GM23338 (cell line): ENCODE measurements around the gene KIF25. TPM values are rescaled to one million over a fixed set of nuclear protein-coding genes. Genes with fewer than 3 reads are reported as not detected.

Experiments used
- ATAC-seq: fragments of 200-7000 bp; cut with Tn5 transposase; 3 replicates; pipeline ENCODE4 v1.9.1; 2020
- DNase-seq: peaks from one replicate; pipeline ENCODE4 v3.0.0-alpha.2; 2015; ENCODE audit warnings: low spot score
- H2AFZ ChIP-seq: fragments of 200-600 bp; sonication (generic); 2 replicates; pipeline ENCODE4 v1.8.0; 2016; ENCODE audit warnings: antibody characterized with exemption, mild to moderate bottlenecking, moderate library complexity
- H3F3A ChIP-seq: fragments of 200-600 bp; sonication (generic); replicated peaks from 2 replicates; pipeline ENCODE4 v1.8.0; 2017; ENCODE audit warnings: antibody characterized with exemption, mixed run types, low read depth
- H3K27ac ChIP-seq: fragments of 200-600 bp; sonication (generic); 2 replicates; pipeline ENCODE4 v1.6.1; 2016; ENCODE audit warnings: low read depth
- H3K27me3 ChIP-seq: fragments of 200-600 bp; sonication (generic); 2 replicates; pipeline ENCODE4 v1.8.0; 2016; ENCODE audit warnings: mild to moderate bottlenecking, mixed run types, moderate library complexity; ENCODE audit not compliant: insufficient read depth
- H3K36me3 ChIP-seq: fragments of 200-600 bp; sonication (generic); 2 replicates; pipeline ENCODE4 v1.8.0; 2016; ENCODE audit warnings: mild to moderate bottlenecking; ENCODE audit not compliant: insufficient read depth
- H3K4me1 ChIP-seq: fragments of 200-600 bp; sonication (generic); 2 replicates; pipeline ENCODE4 v1.8.0; 2016; ENCODE audit warnings: mild to moderate bottlenecking, moderate library complexity; ENCODE audit not compliant: insufficient read depth
- H3K4me2 ChIP-seq: fragments of 200-600 bp; sonication (generic); 2 replicates; pipeline ENCODE4 v1.7.1; 2017; ENCODE audit warnings: mixed run types
- H3K4me3 ChIP-seq: fragments of 200-600 bp; sonication (generic); 2 replicates; pipeline ENCODE4 v1.6.1; 2016; ENCODE audit warnings: mixed run types
- H3K79me2 ChIP-seq: fragments of 200-600 bp; sonication (generic); replicated peaks from 2 replicates; pipeline ENCODE4 v1.8.0; 2017; ENCODE audit warnings: mild to moderate bottlenecking; ENCODE audit not compliant: insufficient read depth
- H3K9me2 ChIP-seq: fragments of 200-600 bp; sonication (generic); 2 replicates; pipeline ENCODE4 v1.8.0; 2017; ENCODE audit not compliant: insufficient read depth
- H4K20me1 ChIP-seq: fragments of 200-600 bp; sonication (generic); replicated peaks from 2 replicates; pipeline ENCODE4 v1.8.0; 2017; ENCODE audit warnings: mild to moderate bottlenecking; ENCODE audit not compliant: insufficient read depth
- H3K27ac Mint-ChIP-seq: 2 replicates; pipeline ENCODE4 v1.8.0; 2020; ENCODE audit warnings: inconsistent platforms, mild to moderate bottlenecking, moderate library complexity, mixed read lengths
- H3K27me3 Mint-ChIP-seq: 3 replicates; pipeline ENCODE4 v1.8.0; 2022; ENCODE audit warnings: low read depth, mild to moderate bottlenecking, moderate library complexity, mixed read lengths, inconsistent platforms; ENCODE audit not compliant: insufficient read depth, poor library complexity
- H3K36me3 Mint-ChIP-seq: 3 replicates; pipeline ENCODE4 v1.8.0; 2021; ENCODE audit warnings: low read depth, mild to moderate bottlenecking, inconsistent platforms, moderate library complexity, mixed read lengths
- H3K4me1 Mint-ChIP-seq: 3 replicates; pipeline ENCODE4 v1.8.0; 2020; ENCODE audit warnings: mild to moderate bottlenecking, inconsistent platforms, mixed read lengths
- H3K4me3 Mint-ChIP-seq: 3 replicates; pipeline ENCODE4 v1.8.0; 2021; ENCODE audit warnings: moderate library complexity, mild to moderate bottlenecking, inconsistent platforms, mixed read lengths
- H3K9me3 Mint-ChIP-seq: 3 replicates; pipeline ENCODE4 v1.8.0; 2020; ENCODE audit warnings: moderate library complexity, mild to moderate bottlenecking, inconsistent platforms, mixed read lengths
- CREB1 ChIP-seq: fragments of 250-450 bp; sonication (Bioruptor Pico); IDR thresholded peaks from 2 replicates; pipeline ENCODE4 v1.5.0; 2020; ENCODE audit warnings: low read depth, mild to moderate bottlenecking, moderate library complexity
- CTCF ChIP-seq, 2 experiments: fragments of 200-600 bp in 1 of 2; sonication (generic) in 1 of 2; conservative IDR thresholded peaks; 2 replicates each; pipeline versions ENCODE4 v1.5.1 to v1.6.1; 2016 to 2017; ENCODE audit warnings: antibody characterized with exemption in 2 of 2, low read depth in 2 of 2, mild to moderate bottlenecking in 2 of 2, moderate library complexity in 1 of 2
- ETS1 ChIP-seq: IDR thresholded peaks from 2 replicates; pipeline ENCODE4 v1.6.1; 2016; ENCODE audit warnings: antibody characterized with exemption
- EZH2 ChIP-seq: fragments of 200-600 bp; sonication (generic); IDR thresholded peaks from one replicate; pipeline ENCODE4 v1.8.0; 2017; ENCODE audit warnings: antibody characterized with exemption, mild to moderate bottlenecking, low read depth; ENCODE audit not compliant: unreplicated experiment
- JUNB ChIP-seq: IDR thresholded peaks from one replicate; pipeline ENCODE4 v1.6.1; 2016; ENCODE audit warnings: antibody characterized with exemption; ENCODE audit not compliant: unreplicated experiment
- NANOG ChIP-seq: IDR thresholded peaks from 2 replicates; pipeline ENCODE4 v1.6.1; 2016; ENCODE audit warnings: antibody characterized with exemption, borderline replicate concordance
- ZNF114 ChIP-seq: fragments of 250-450 bp; sonication (Bioruptor Pico); IDR thresholded peaks from 2 replicates; pipeline ENCODE4 v1.5.0; 2020; ENCODE audit warnings: mild to moderate bottlenecking, moderate library complexity
- ZNF462 ChIP-seq: fragments of 250-450 bp; sonication (Bioruptor Pico); IDR thresholded peaks from 2 replicates; pipeline ENCODE4 v1.5.0; 2020; ENCODE audit warnings: mild to moderate bottlenecking, moderate library complexity
- polyA plus RNA-seq: library from polyadenylated mRNA; unstranded; fragments of >200 nt; fragmentation: Nextera tagmentation; extraction: Ambion mirVana; gene quantifications from 2 replicates; pipeline ENCODE4 v1.2.1, GENCODE V29; 2016
- total RNA-seq: library from RNA; depleted of rRNA; stranded (reverse); fragments of >200 nt; shearing (Covaris generic); gene quantifications from 2 replicates; pipeline ENCODE4 v1.2.3, GENCODE V29; 2014

The KIF25 gene
- total and polyA plus RNA-seq, 2 experiments from 2014 or later: 0.69 to 0.76 TPM

GRCh38 chr6:168049706-168050224 is 52.3 kb downstream of the KIF25 start:
- no peak overlapping the region for H3K4me3 Mint-ChIP-seq
- DNase-seq (no peak), ATAC-seq (no peak)
- H3K27ac ChIP-seq: no peak overlapping the region
- peak overlapping the region; percentile 43; the same call in 1 of the 2 replicates for H2AFZ ChIP-seq
- H3K9me2 ChIP-seq: no peaks in the 10 kb centered on the region
- no peak overlapping the region for H3K27ac Mint-ChIP-seq
- H3K36me3 ChIP-seq: no peaks in the 10 kb centered on the region
- TF ChIP-seq CREB1 (CRISPR knock-in tag) (no peak), JUNB (no peak), ETS1 (no peak), CTCF (conservative IDR thresholded peaks at IDR 0.05; ENCODE audit: low read depth in 2 of 2) (no peak), NANOG (no peak), ZNF114 (CRISPR knock-in tag) (no peak)
- H3K36me3 Mint-ChIP-seq: no peaks in the 10 kb centered on the region
- no peaks in the 10 kb centered on the region for H3K4me1 Mint-ChIP-seq
- no peaks in the 10 kb centered on the region for H3K4me1 ChIP-seq
- peaks cover 8% of the 10 kb centered on the region for H3K27me3 Mint-ChIP-seq
- no peaks in the 10 kb centered on the region for H4K20me1 ChIP-seq
- H3K4me2 ChIP-seq: no peak overlapping the region
- no peaks in the 10 kb centered on the region for H3K27me3 ChIP-seq
- H3K79me2 ChIP-seq: no peaks in the 10 kb centered on the region
- no peaks in the 10 kb centered on the region for H3K9me3 Mint-ChIP-seq
- H3K4me3 ChIP-seq: no peak overlapping the region
- no peaks in the 10 kb centered on the region for H3F3A ChIP-seq

GRCh38 chr6:168050225-168050880 is 52.9 kb downstream of the KIF25 start:
- Mint-ChIP-seq H3K36me3 (no peaks in the 10 kb centered on the region), H3K4me1 (no peaks in the 10 kb centered on the region), H3K4me3 (no peak overlapping the region), H3K27ac (no peak overlapping the region), H3K27me3 (peaks cover 8% of the 10 kb centered on the region), H3K9me3 (no peaks in the 10 kb centered on the region)
- H3K79me2 ChIP-seq: no peaks in the 10 kb centered on the region
- H3K27me3 ChIP-seq: no peaks in the 10 kb centered on the region
- H3K36me3 ChIP-seq: no peaks in the 10 kb centered on the region
- no peak overlapping the region for H3K4me3 ChIP-seq
- no peaks in the 10 kb centered on the region for H3K9me2 ChIP-seq
- peak; percentile 26 for ATAC-seq
- no peak overlapping the region for H3K27ac ChIP-seq
- H3K4me2 ChIP-seq: no peak overlapping the region
- no peaks in the 10 kb centered on the region for H3K4me1 ChIP-seq
- DNase-seq: no peak
- no peaks in the 10 kb centered on the region for H4K20me1 ChIP-seq
- H2AFZ ChIP-seq: 0 out of 2 replicates have a peak overlapping the region, but pooled peaks have one; percentile 43
- no peaks in the 10 kb centered on the region for H3F3A ChIP-seq
- no peak for TF ChIP-seq NANOG
- TF ChIP-seq ZNF462 (CRISPR knock-in tag): no peak
- no peak for TF ChIP-seq EZH2
- TF ChIP-seq ETS1: no peak
